WTC11 (cell line): ENCODE results near the gene SFT2D3. TPM values are rescaled to one million over a fixed set of nuclear protein-coding genes. Genes with fewer than 3 reads are reported as not detected.

ENCODE experiments used
- ATAC-seq: fragments of 200-7000 bp; cut with Tn5 transposase; 2 replicates; pipeline ENCODE4 v1.10.0; 2021; ENCODE audit warnings: mild to moderate bottlenecking, moderate library complexity
- CTCF ChIA-PET: fragments of 300-600 bp; sonication (Branson Sonifier 250); formaldehyde crosslinking; loops from one replicate; lab custom pipeline; 2021; ENCODE audit warnings: antibody characterized with exemption; lab: Charles Lee
- POLR2A ChIA-PET: fragments of 350-600 bp; sonication (Branson Sonifier 250); formaldehyde crosslinking; loops from one replicate; lab custom pipeline; 2021; ENCODE audit warnings: antibody characterized with exemption; lab: Charles Lee
- DNase-seq: peaks from one replicate; pipeline ENCODE4 v3.0.0; 2021; ENCODE audit warnings: low spot score
- H3K27ac Mint-ChIP-seq: 2 replicates; pipeline ENCODE4 v1.8.0; 2021; ENCODE audit warnings: mixed read lengths
- H3K27me3 Mint-ChIP-seq: 2 replicates; pipeline ENCODE4 v1.8.0; 2021; ENCODE audit warnings: low read depth, mild to moderate bottlenecking, moderate library complexity, mixed read lengths
- H3K36me3 Mint-ChIP-seq: 2 replicates; pipeline ENCODE4 v1.8.0; 2021; ENCODE audit warnings: mixed read lengths
- H3K4me1 Mint-ChIP-seq: 2 replicates; pipeline ENCODE4 v1.8.0; 2022; ENCODE audit warnings: mixed read lengths
- H3K4me3 Mint-ChIP-seq: 2 replicates; pipeline ENCODE4 v1.8.0; 2021; ENCODE audit warnings: mild to moderate bottlenecking, moderate library complexity, mixed read lengths
- H3K9me3 Mint-ChIP-seq: 2 replicates; pipeline ENCODE4 v1.8.0; 2021; ENCODE audit warnings: mixed read lengths
- CBFB ChIP-seq: sonication (generic); formaldehyde crosslinking; IDR thresholded peaks from 2 replicates; pipeline ENCODE4 v1.8.1; 2022; ENCODE audit warnings: mild to moderate bottlenecking, low read depth, missing genetic modification reagents
- ETV6 ChIP-seq: sonication (generic); formaldehyde crosslinking; IDR thresholded peaks from 2 replicates; pipeline ENCODE4 v1.8.1; 2022; ENCODE audit warnings: mild to moderate bottlenecking, missing genetic modification reagents
- FOXP1 ChIP-seq: sonication (generic); formaldehyde crosslinking; IDR thresholded peaks from 2 replicates; pipeline ENCODE4 v1.8.0; 2022; ENCODE audit warnings: missing genetic modification reagents, mild to moderate bottlenecking, moderate library complexity, borderline replicate concordance
- GTF2I ChIP-seq: fragments of 250-450 bp; sonication (Bioruptor Pico); conservative IDR thresholded peaks from 2 replicates; pipeline ENCODE4 v1.4.0; 2021; ENCODE audit warnings: mild to moderate bottlenecking
- HMGA2 ChIP-seq: fragments of 250-450 bp; sonication (Bioruptor Pico); IDR thresholded peaks from 2 replicates; pipeline ENCODE4 v1.4.0; 2021; ENCODE audit warnings: mild to moderate bottlenecking, moderate library complexity
- JAZF1 ChIP-seq: fragments of 250-450 bp; sonication (Bioruptor Pico); IDR thresholded peaks from 2 replicates; pipeline ENCODE4 v1.9.0; 2021; ENCODE audit warnings: moderate library complexity, mild to moderate bottlenecking, inconsistent platforms
- NR1H2 ChIP-seq: sonication (generic); formaldehyde crosslinking; IDR thresholded peaks from 2 replicates; pipeline ENCODE4 v1.9.0; 2021; ENCODE audit warnings: mild to moderate bottlenecking, moderate library complexity, missing genetic modification reagents
- NR2C2 ChIP-seq: sonication (generic); formaldehyde crosslinking; IDR thresholded peaks from 2 replicates; pipeline ENCODE4 v1.8.0; 2022; ENCODE audit warnings: mild to moderate bottlenecking, missing genetic modification reagents
- SP1 ChIP-seq: sonication (generic); formaldehyde crosslinking; conservative IDR thresholded peaks from 2 replicates; pipeline ENCODE4 v1.8.1; 2022; ENCODE audit warnings: missing genetic modification reagents
- TEAD1 ChIP-seq: sonication (generic); formaldehyde crosslinking; IDR thresholded peaks from 2 replicates; pipeline ENCODE4 v1.8.0; 2022; ENCODE audit warnings: mild to moderate bottlenecking, missing genetic modification reagents
- TEAD4 ChIP-seq: sonication (generic); formaldehyde crosslinking; IDR thresholded peaks from 2 replicates; pipeline ENCODE4 v1.8.0; 2022; ENCODE audit warnings: mild to moderate bottlenecking, missing genetic modification reagents
- TP53 ChIP-seq: sonication (generic); formaldehyde crosslinking; IDR thresholded peaks from 2 replicates; pipeline ENCODE4 v1.8.1; 2023; ENCODE audit warnings: mild to moderate bottlenecking, missing genetic modification reagents
- ZNF317 ChIP-seq: sonication (generic); formaldehyde crosslinking; IDR thresholded peaks from 2 replicates; pipeline ENCODE4 v1.8.1; 2023; ENCODE audit warnings: low read depth, mild to moderate bottlenecking, moderate library complexity, missing genetic modification reagents, borderline replicate concordance
- ZNF396 ChIP-seq: fragments of 250-450 bp; sonication (Bioruptor Pico); IDR thresholded peaks from 2 replicates; pipeline ENCODE4 v1.8.0; 2021; ENCODE audit warnings: mild to moderate bottlenecking, moderate library complexity, borderline replicate concordance
- total RNA-seq: library from RNA; stranded (reverse); gene quantifications from 3 replicates; pipeline ENCODE4 v1.2.3, GENCODE V29; 2021
- TF ChIP-seq, protein P1 (sequence below): fragments of 250-450 bp; sonication (Bioruptor Pico); IDR thresholded peaks from 2 replicates; pipeline ENCODE4 v1.9.0; 2021; ENCODE audit warnings: mild to moderate bottlenecking, borderline replicate concordance
- TF ChIP-seq, protein P2 (sequence below): fragments of 250-450 bp; sonication (Bioruptor Pico); IDR thresholded peaks from 2 replicates; pipeline ENCODE4 v2.1.2; 2022; ENCODE audit warnings: mild to moderate bottlenecking, moderate library complexity
- TF ChIP-seq, protein P3 (sequence below): sonication (generic); formaldehyde crosslinking; IDR thresholded peaks from 2 replicates; pipeline ENCODE4 v1.8.0; 2023; ENCODE audit warnings: missing genetic modification reagents, mild to moderate bottlenecking, borderline replicate concordance
- TF ChIP-seq, protein P4 (sequence below): sonication (generic); formaldehyde crosslinking; IDR thresholded peaks from 2 replicates; pipeline ENCODE4 v1.8.0; 2022; ENCODE audit warnings: mild to moderate bottlenecking, missing genetic modification reagents
- TF ChIP-seq, protein P5 (sequence below): sonication (generic); formaldehyde crosslinking; IDR thresholded peaks from 2 replicates; pipeline ENCODE4 v1.8.0; 2022; ENCODE audit warnings: missing genetic modification reagents

The SFT2D3 gene
- total RNA-seq, 1 experiment from 2014 or later = 10.5 TPM

DNA sequence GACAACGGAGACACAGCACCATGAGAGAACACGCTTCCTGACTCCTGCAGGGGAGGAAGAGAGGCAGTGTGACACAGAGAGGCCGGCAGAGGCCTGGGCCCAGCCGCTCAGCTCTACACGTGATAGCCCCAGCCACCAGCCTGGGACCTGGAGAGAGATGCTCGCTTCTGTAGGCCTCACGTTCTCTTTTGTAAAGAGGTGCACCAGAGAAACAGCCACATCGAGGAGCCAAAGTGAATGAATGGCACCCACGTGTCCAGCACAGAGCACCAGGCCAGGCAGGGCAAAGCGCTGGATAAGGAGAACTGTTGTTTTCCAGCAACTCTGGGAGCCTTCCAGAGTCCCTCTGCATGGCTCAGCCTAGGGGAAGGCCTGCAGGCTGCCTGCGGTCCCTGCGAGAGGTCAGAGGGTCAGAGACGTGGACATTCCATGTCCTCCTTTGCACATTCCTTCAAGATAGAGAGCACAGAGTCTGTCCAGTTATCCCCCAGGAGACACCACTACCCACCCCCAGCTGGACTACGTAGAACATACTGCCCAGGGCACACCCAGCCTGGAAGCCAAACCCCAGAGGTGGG is 40.1 kb upstream of the SFT2D3 start:
- TF ChIP-seq TEAD1 (CRISPR knock-in tag) = no peak
- no peak for TF ChIP-seq ZNF317 (CRISPR knock-in tag)
- TF ChIP-seq ETV6 = no peak
- TF ChIP-seq, protein P1, sequence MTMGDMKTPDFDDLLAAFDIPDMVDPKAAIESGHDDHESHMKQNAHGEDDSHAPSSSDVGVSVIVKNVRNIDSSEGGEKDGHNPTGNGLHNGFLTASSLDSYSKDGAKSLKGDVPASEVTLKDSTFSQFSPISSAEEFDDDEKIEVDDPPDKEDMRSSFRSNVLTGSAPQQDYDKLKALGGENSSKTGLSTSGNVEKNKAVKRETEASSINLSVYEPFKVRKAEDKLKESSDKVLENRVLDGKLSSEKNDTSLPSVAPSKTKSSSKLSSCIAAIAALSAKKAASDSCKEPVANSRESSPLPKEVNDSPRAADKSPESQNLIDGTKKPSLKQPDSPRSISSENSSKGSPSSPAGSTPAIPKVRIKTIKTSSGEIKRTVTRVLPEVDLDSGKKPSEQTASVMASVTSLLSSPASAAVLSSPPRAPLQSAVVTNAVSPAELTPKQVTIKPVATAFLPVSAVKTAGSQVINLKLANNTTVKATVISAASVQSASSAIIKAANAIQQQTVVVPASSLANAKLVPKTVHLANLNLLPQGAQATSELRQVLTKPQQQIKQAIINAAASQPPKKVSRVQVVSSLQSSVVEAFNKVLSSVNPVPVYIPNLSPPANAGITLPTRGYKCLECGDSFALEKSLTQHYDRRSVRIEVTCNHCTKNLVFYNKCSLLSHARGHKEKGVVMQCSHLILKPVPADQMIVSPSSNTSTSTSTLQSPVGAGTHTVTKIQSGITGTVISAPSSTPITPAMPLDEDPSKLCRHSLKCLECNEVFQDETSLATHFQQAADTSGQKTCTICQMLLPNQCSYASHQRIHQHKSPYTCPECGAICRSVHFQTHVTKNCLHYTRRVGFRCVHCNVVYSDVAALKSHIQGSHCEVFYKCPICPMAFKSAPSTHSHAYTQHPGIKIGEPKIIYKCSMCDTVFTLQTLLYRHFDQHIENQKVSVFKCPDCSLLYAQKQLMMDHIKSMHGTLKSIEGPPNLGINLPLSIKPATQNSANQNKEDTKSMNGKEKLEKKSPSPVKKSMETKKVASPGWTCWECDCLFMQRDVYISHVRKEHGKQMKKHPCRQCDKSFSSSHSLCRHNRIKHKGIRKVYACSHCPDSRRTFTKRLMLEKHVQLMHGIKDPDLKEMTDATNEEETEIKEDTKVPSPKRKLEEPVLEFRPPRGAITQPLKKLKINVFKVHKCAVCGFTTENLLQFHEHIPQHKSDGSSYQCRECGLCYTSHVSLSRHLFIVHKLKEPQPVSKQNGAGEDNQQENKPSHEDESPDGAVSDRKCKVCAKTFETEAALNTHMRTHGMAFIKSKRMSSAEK (CRISPR knock-in tag) = no peak
- TF ChIP-seq TP53 = no peak
- TF ChIP-seq, protein P2, sequence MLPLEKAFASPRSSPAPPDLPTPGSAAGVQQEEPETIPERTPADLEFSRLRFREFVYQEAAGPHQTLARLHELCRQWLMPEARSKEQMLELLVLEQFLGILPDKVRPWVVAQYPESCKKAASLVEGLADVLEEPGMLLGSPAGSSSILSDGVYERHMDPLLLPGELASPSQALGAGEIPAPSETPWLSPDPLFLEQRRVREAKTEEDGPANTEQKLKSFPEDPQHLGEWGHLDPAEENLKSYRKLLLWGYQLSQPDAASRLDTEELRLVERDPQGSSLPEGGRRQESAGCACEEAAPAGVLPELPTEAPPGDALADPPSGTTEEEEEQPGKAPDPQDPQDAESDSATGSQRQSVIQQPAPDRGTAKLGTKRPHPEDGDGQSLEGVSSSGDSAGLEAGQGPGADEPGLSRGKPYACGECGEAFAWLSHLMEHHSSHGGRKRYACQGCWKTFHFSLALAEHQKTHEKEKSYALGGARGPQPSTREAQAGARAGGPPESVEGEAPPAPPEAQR (CRISPR knock-in tag) = no peak
- TF ChIP-seq JAZF1 = no peak
- TF ChIP-seq, protein P3, sequence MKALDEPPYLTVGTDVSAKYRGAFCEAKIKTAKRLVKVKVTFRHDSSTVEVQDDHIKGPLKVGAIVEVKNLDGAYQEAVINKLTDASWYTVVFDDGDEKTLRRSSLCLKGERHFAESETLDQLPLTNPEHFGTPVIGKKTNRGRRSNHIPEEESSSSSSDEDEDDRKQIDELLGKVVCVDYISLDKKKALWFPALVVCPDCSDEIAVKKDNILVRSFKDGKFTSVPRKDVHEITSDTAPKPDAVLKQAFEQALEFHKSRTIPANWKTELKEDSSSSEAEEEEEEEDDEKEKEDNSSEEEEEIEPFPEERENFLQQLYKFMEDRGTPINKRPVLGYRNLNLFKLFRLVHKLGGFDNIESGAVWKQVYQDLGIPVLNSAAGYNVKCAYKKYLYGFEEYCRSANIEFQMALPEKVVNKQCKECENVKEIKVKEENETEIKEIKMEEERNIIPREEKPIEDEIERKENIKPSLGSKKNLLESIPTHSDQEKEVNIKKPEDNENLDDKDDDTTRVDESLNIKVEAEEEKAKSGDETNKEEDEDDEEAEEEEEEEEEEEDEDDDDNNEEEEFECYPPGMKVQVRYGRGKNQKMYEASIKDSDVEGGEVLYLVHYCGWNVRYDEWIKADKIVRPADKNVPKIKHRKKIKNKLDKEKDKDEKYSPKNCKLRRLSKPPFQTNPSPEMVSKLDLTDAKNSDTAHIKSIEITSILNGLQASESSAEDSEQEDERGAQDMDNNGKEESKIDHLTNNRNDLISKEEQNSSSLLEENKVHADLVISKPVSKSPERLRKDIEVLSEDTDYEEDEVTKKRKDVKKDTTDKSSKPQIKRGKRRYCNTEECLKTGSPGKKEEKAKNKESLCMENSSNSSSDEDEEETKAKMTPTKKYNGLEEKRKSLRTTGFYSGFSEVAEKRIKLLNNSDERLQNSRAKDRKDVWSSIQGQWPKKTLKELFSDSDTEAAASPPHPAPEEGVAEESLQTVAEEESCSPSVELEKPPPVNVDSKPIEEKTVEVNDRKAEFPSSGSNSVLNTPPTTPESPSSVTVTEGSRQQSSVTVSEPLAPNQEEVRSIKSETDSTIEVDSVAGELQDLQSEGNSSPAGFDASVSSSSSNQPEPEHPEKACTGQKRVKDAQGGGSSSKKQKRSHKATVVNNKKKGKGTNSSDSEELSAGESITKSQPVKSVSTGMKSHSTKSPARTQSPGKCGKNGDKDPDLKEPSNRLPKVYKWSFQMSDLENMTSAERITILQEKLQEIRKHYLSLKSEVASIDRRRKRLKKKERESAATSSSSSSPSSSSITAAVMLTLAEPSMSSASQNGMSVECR (CRISPR knock-in tag) = no peak
- TF ChIP-seq TEAD4 (CRISPR knock-in tag) = no peak
- no peak for TF ChIP-seq NR1H2 (CRISPR knock-in tag)
- TF ChIP-seq, protein P4, sequence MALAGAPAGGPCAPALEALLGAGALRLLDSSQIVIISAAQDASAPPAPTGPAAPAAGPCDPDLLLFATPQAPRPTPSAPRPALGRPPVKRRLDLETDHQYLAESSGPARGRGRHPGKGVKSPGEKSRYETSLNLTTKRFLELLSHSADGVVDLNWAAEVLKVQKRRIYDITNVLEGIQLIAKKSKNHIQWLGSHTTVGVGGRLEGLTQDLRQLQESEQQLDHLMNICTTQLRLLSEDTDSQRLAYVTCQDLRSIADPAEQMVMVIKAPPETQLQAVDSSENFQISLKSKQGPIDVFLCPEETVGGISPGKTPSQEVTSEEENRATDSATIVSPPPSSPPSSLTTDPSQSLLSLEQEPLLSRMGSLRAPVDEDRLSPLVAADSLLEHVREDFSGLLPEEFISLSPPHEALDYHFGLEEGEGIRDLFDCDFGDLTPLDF (CRISPR knock-in tag) = no peak
- no peak for TF ChIP-seq FOXP1
- DNase-seq (peak; percentile 6), ATAC-seq (no peak)
- Mint-ChIP-seq H3K27me3 (peaks cover 31% of the 10 kb centered on the region), H3K36me3 (no peaks in the 10 kb centered on the region), H3K4me3 (no peak overlapping the region), H3K9me3 (peaks cover 9% of the 10 kb centered on the region), H3K27ac (no peak overlapping the region), H3K4me1 (peaks cover 3% of the 10 kb centered on the region)
- ChIA-PET CTCF (interaction anchor here (1.1 to 1.5 kb wide), 2 partner anchors 35 to 70 kb away, joined by 3 to 5 read pairs; no protein-coding TSS in a partner anchor), POLR2A (no interaction called here)

DNA sequence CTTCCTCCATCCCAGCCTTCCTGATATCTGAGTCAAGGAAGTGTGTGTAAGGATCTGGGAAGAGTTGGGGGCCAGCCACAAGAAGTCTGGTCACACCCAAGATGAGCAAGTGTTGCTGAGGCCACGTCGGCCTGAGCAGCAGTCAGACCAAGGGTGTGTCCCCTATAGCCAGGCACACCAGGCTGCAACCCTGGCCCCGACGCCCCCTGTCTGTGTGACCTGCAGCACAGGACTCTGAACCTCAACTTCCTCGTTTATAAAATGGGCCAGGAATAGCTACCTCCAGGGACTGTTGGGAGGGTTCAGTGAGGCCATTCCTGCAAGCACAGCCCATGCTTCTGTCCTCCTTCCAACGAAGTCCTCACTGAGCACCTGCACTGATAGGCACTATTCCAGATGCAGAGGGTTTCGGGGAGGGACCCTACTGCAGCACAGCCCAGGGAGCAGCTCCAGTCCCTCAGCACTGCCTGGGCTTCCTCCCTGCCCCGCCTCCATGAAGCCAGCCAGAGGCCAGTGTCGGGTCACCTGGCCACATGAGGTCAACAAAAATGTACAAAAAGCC is 39.3 kb upstream of the SFT2D3 start:
- POLR2A ChIA-PET = no interaction called here
- Mint-ChIP-seq H3K4me3 (no peak overlapping the region), H3K9me3 (peaks cover 9% of the 10 kb centered on the region), H3K27me3 (peaks cover 35% of the 10 kb centered on the region), H3K27ac (no peak overlapping the region), H3K36me3 (no peaks in the 10 kb centered on the region), H3K4me1 (peaks cover 3% of the 10 kb centered on the region)
- CTCF ChIA-PET = interaction anchor here (0.8 to 4.1 kb wide), 7 partner anchors 12 to 71 kb away, joined by 3 to 19 read pairs (median 5); partner anchors contain the start of gene LIMS2
- DNase-seq (peak; percentile 11), ATAC-seq (peak; percentile 9; the same call in 1 of the 2 replicates)
- TF ChIP-seq TEAD4 (CRISPR knock-in tag) (no peak), SP1 (CRISPR knock-in tag) (no peak), CBFB (no peak), GTF2I (no peak), NR2C2 (CRISPR knock-in tag) (no peak), HMGA2 (CRISPR knock-in tag) (no peak), ZNF396 (no peak)
- TF ChIP-seq, protein P5, sequence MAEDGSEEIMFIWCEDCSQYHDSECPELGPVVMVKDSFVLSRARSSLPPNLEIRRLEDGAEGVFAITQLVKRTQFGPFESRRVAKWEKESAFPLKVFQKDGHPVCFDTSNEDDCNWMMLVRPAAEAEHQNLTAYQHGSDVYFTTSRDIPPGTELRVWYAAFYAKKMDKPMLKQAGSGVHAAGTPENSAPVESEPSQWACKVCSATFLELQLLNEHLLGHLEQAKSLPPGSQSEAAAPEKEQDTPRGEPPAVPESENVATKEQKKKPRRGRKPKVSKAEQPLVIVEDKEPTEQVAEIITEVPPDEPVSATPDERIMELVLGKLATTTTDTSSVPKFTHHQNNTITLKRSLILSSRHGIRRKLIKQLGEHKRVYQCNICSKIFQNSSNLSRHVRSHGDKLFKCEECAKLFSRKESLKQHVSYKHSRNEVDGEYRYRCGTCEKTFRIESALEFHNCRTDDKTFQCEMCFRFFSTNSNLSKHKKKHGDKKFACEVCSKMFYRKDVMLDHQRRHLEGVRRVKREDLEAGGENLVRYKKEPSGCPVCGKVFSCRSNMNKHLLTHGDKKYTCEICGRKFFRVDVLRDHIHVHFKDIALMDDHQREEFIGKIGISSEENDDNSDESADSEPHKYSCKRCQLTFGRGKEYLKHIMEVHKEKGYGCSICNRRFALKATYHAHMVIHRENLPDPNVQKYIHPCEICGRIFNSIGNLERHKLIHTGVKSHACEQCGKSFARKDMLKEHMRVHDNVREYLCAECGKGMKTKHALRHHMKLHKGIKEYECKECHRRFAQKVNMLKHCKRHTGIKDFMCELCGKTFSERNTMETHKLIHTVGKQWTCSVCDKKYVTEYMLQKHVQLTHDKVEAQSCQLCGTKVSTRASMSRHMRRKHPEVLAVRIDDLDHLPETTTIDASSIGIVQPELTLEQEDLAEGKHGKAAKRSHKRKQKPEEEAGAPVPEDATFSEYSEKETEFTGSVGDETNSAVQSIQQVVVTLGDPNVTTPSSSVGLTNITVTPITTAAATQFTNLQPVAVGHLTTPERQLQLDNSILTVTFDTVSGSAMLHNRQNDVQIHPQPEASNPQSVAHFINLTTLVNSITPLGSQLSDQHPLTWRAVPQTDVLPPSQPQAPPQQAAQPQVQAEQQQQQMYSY (CRISPR knock-in tag) = no peak
